WTC11 (cell line): ENCODE measurements around the gene SPTAN1. TPM values are rescaled to one million over a fixed set of nuclear protein-coding genes. Genes with fewer than 3 reads are reported as not detected.

Source experiments
- ATAC-seq: fragments of 200-7000 bp; cut with Tn5 transposase; 2 replicates; pipeline ENCODE4 v1.10.0; 2021; ENCODE audit warnings: mild to moderate bottlenecking, moderate library complexity
- CTCF ChIA-PET: fragments of 300-600 bp; sonication (Branson Sonifier 250); formaldehyde crosslinking; loops from one replicate; lab custom pipeline; 2021; ENCODE audit warnings: antibody characterized with exemption; lab: Charles Lee
- POLR2A ChIA-PET: fragments of 350-600 bp; sonication (Branson Sonifier 250); formaldehyde crosslinking; loops from one replicate; lab custom pipeline; 2021; ENCODE audit warnings: antibody characterized with exemption; lab: Charles Lee
- DNase-seq: peaks from one replicate; pipeline ENCODE4 v3.0.0; 2021; ENCODE audit warnings: low spot score
- H3K27ac Mint-ChIP-seq: 2 replicates; pipeline ENCODE4 v1.8.0; 2021; ENCODE audit warnings: mixed read lengths
- H3K27me3 Mint-ChIP-seq: 2 replicates; pipeline ENCODE4 v1.8.0; 2021; ENCODE audit warnings: low read depth, mild to moderate bottlenecking, moderate library complexity, mixed read lengths
- H3K36me3 Mint-ChIP-seq: 2 replicates; pipeline ENCODE4 v1.8.0; 2021; ENCODE audit warnings: mixed read lengths
- H3K4me1 Mint-ChIP-seq: 2 replicates; pipeline ENCODE4 v1.8.0; 2022; ENCODE audit warnings: mixed read lengths
- H3K4me3 Mint-ChIP-seq: 2 replicates; pipeline ENCODE4 v1.8.0; 2021; ENCODE audit warnings: mild to moderate bottlenecking, moderate library complexity, mixed read lengths
- H3K9me3 Mint-ChIP-seq: 2 replicates; pipeline ENCODE4 v1.8.0; 2021; ENCODE audit warnings: mixed read lengths
- CBFB ChIP-seq: sonication (generic); formaldehyde crosslinking; IDR thresholded peaks from 2 replicates; pipeline ENCODE4 v1.8.1; 2022; ENCODE audit warnings: mild to moderate bottlenecking, low read depth, missing genetic modification reagents
- CREB1 ChIP-seq: sonication (generic); formaldehyde crosslinking; IDR thresholded peaks from 2 replicates; pipeline ENCODE4 v1.8.0; 2023; ENCODE audit warnings: mild to moderate bottlenecking, missing genetic modification reagents
- ELF4 ChIP-seq: sonication (generic); formaldehyde crosslinking; IDR thresholded peaks from 2 replicates; pipeline ENCODE4 v1.8.1; 2022; ENCODE audit warnings: low read depth, mild to moderate bottlenecking, moderate library complexity, missing genetic modification reagents
- GRHL2 ChIP-seq: fragments of 250-450 bp; sonication (Bioruptor Pico); IDR thresholded peaks from 2 replicates; pipeline ENCODE4 v1.8.0; 2022; ENCODE audit warnings: mild to moderate bottlenecking, moderate library complexity; ENCODE audit not compliant: insufficient replicate concordance, severe bottlenecking
- GTF2I ChIP-seq: fragments of 250-450 bp; sonication (Bioruptor Pico); conservative IDR thresholded peaks from 2 replicates; pipeline ENCODE4 v1.4.0; 2021; ENCODE audit warnings: mild to moderate bottlenecking
- NFYB ChIP-seq: sonication (generic); formaldehyde crosslinking; conservative IDR thresholded peaks from 2 replicates; pipeline ENCODE4 v1.8.0; 2022; ENCODE audit warnings: low read depth, missing genetic modification reagents
- NR3C1 ChIP-seq: sonication (generic); formaldehyde crosslinking; conservative IDR thresholded peaks from 2 replicates; pipeline ENCODE4 v1.8.1; 2023; ENCODE audit warnings: low read depth, mild to moderate bottlenecking, missing genetic modification reagents
- RELA ChIP-seq: sonication (generic); formaldehyde crosslinking; IDR thresholded peaks from 2 replicates; pipeline ENCODE4 v1.8.1; 2022; ENCODE audit warnings: missing genetic modification reagents, mild to moderate bottlenecking, borderline replicate concordance
- RORB ChIP-seq: fragments of 250-450 bp; sonication (Bioruptor Pico); IDR thresholded peaks from 2 replicates; pipeline ENCODE4 v1.9.0; 2021; ENCODE audit warnings: mild to moderate bottlenecking
- ZNF121 ChIP-seq: sonication (generic); formaldehyde crosslinking; IDR thresholded peaks from 2 replicates; pipeline ENCODE4 v1.8.0; 2023; ENCODE audit warnings: missing genetic modification reagents
- ZNF138 ChIP-seq: sonication (generic); formaldehyde crosslinking; conservative IDR thresholded peaks from 2 replicates; pipeline ENCODE4 v1.8.1; 2022; ENCODE audit warnings: mild to moderate bottlenecking, moderate library complexity, missing genetic modification reagents
- ZNF317 ChIP-seq: sonication (generic); formaldehyde crosslinking; IDR thresholded peaks from 2 replicates; pipeline ENCODE4 v1.8.1; 2023; ENCODE audit warnings: low read depth, mild to moderate bottlenecking, moderate library complexity, missing genetic modification reagents, borderline replicate concordance
- ZNF396 ChIP-seq: fragments of 250-450 bp; sonication (Bioruptor Pico); IDR thresholded peaks from 2 replicates; pipeline ENCODE4 v1.8.0; 2021; ENCODE audit warnings: mild to moderate bottlenecking, moderate library complexity, borderline replicate concordance
- ZNF671 ChIP-seq: fragments of 250-450 bp; sonication (Bioruptor Pico); IDR thresholded peaks from 2 replicates; pipeline ENCODE4 v1.8.0; 2021; ENCODE audit warnings: mild to moderate bottlenecking
- total RNA-seq: library from RNA; stranded (reverse); gene quantifications from 3 replicates; pipeline ENCODE4 v1.2.3, GENCODE V29; 2021
- TF ChIP-seq, protein P1 (sequence below): fragments of 250-450 bp; sonication (Bioruptor Pico); IDR thresholded peaks from 2 replicates; pipeline ENCODE4 v1.9.0; 2021; ENCODE audit warnings: mild to moderate bottlenecking
- TF ChIP-seq, protein P2 (sequence below): fragments of 250-450 bp; sonication (Bioruptor Pico); IDR thresholded peaks from 2 replicates; pipeline ENCODE4 v1.9.0; 2021; ENCODE audit warnings: moderate library complexity, mild to moderate bottlenecking, inconsistent platforms, borderline replicate concordance

The SPTAN1 gene
- total RNA-seq, 1 experiment from 2014 or later: 255 TPM

DNA sequence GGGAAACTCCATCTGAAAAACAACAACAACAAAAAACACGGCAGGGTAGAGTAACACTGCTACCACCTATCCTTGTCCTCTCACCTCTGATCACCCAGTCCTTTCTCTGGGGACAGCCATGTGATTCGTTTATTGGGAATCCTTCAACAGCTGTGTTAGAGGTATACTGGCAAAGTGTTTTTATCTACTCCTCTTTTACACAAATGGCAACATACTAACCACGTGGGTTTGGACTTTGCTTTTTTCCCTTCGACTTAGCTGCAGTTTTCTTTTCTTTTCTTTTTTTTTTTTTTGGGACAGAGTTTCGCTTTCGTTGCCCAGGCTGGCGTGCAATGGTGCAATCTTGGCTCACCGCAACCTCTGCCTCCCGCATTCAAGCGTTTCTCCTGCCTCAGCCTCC is 125.4 kb downstream of the SPTAN1 start:
- Mint-ChIP-seq H3K9me3 (peaks cover 4% of the 10 kb centered on the region; the same call in 1 of the 2 replicates), H3K4me3 (no peak overlapping the region), H3K27me3 (no peaks in the 10 kb centered on the region), H3K27ac (peak overlapping the region; percentile 33; the same call in 1 of the 2 replicates), H3K4me1 (no peaks in the 10 kb centered on the region), H3K36me3 (peaks cover 3% of the 10 kb centered on the region; the same call in 1 of the 2 replicates)
- ChIA-PET CTCF (interaction anchor here (1.1 kb wide), 1 partner anchor 46 kb away, joined by 3 read pairs; the partner anchor contains the start of gene ZDHHC12), POLR2A (no interaction called here)
- DNase-seq (no peak), ATAC-seq (no peak)
- TF ChIP-seq ZNF121 (CRISPR knock-in tag) (no peak), CBFB (no peak), RELA (CRISPR knock-in tag) (no peak), ZNF671 (CRISPR knock-in tag) (no peak), CREB1 (CRISPR knock-in tag) (no peak), RORB (CRISPR knock-in tag) (no peak), ZNF138 (CRISPR knock-in tag) (no peak), NR3C1 (CRISPR knock-in tag) (no peak), ZNF317 (CRISPR knock-in tag) (no peak), ELF4 (CRISPR knock-in tag) (no peak), GRHL2 (CRISPR knock-in tag) (no peak), ZNF396 (CRISPR knock-in tag) (no peak), GTF2I (no peak), NFYB (CRISPR knock-in tag) (no peak)
- TF ChIP-seq, protein P1, sequence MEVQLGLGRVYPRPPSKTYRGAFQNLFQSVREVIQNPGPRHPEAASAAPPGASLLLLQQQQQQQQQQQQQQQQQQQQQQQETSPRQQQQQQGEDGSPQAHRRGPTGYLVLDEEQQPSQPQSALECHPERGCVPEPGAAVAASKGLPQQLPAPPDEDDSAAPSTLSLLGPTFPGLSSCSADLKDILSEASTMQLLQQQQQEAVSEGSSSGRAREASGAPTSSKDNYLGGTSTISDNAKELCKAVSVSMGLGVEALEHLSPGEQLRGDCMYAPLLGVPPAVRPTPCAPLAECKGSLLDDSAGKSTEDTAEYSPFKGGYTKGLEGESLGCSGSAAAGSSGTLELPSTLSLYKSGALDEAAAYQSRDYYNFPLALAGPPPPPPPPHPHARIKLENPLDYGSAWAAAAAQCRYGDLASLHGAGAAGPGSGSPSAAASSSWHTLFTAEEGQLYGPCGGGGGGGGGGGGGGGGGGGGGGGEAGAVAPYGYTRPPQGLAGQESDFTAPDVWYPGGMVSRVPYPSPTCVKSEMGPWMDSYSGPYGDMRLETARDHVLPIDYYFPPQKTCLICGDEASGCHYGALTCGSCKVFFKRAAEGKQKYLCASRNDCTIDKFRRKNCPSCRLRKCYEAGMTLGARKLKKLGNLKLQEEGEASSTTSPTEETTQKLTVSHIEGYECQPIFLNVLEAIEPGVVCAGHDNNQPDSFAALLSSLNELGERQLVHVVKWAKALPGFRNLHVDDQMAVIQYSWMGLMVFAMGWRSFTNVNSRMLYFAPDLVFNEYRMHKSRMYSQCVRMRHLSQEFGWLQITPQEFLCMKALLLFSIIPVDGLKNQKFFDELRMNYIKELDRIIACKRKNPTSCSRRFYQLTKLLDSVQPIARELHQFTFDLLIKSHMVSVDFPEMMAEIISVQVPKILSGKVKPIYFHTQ (CRISPR knock-in tag): no peak
- TF ChIP-seq, protein P2, sequence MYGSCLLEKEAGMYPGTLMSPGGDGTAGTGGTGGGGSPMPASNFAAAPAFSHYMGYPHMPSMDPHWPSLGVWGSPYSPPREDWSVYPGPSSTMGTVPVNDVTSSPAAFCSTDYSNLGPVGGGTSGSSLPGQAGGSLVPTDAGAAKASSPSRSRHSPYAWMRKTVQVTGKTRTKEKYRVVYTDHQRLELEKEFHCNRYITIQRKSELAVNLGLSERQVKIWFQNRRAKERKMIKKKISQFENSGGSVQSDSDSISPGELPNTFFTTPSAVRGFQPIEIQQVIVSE (CRISPR knock-in tag): no peak

Other genes with a start within 250 kb of the SPTAN1 start
- 33.1 to 35.0 TPM (median 33.2 TPM) in 3 replicates for gene TRUB2, start 230.1 kb upstream of the SPTAN1 start, total RNA-seq
- 31.3 to 45.3 TPM (median 33.6 TPM) in 3 replicates for gene COQ4, start 229.7 kb upstream of the SPTAN1 start, total RNA-seq
- 20.8 to 23.8 TPM (median 21.2 TPM) in 3 replicates for gene SLC27A4, start 212.1 kb upstream of the SPTAN1 start, total RNA-seq
- 52.0 to 67.9 TPM (median 54.3 TPM) in 3 replicates for gene URM1, start 181.2 kb upstream of the SPTAN1 start, total RNA-seq
- 13.7 to 15.9 TPM (median 15.2 TPM) in 3 replicates for gene CERCAM, start 131.7 kb upstream of the SPTAN1 start, total RNA-seq
- 29.3 to 31.9 TPM (median 29.9 TPM) in 3 replicates for gene ODF2, start 96.6 kb upstream of the SPTAN1 start, total RNA-seq
- gene GLE1, start 47.9 kb upstream of the SPTAN1 start, total RNA-seq: 19.0 to 19.7 TPM (median 19.3 TPM) in 3 replicates
- gene DYNC2I2, start 104.3 kb downstream of the SPTAN1 start, total RNA-seq: 57.5 to 71.1 TPM (median 64.5 TPM) in 3 replicates
- 1,083 to 1,129 TPM (median 1,086 TPM) in 3 replicates for gene SET, start 136.6 kb downstream of the SPTAN1 start, total RNA-seq
- gene PKN3, start 149.9 kb downstream of the SPTAN1 start, total RNA-seq: 24.1 to 28.9 TPM (median 27.5 TPM) in 3 replicates
- gene ZDHHC12, start 171.5 kb downstream of the SPTAN1 start, total RNA-seq: 39.7 to 46.3 TPM (median 45.2 TPM) in 3 replicates
- 20.6 to 24.5 TPM (median 23.8 TPM) in 3 replicates for gene ZER1, start 219.3 kb downstream of the SPTAN1 start, total RNA-seq
- gene TBC1D13, start 234.7 kb downstream of the SPTAN1 start, total RNA-seq: 20.8 to 23.2 TPM (median 21.6 TPM) in 3 replicates